GM18519 (cell line): Measurements from ENCODE around the gene DLG2.
A peak's percentile ranks its signal among the peaks of the same experiment; 100 is the strongest.
"Not testable (repeated sequence)": the region's sequence is repeated elsewhere in the genome, so short reads cannot be mapped to it uniquely, and the experiment has no call there.

Source experiments
- ATAC-seq: cut with Tn5 transposase; IDR thresholded peaks from one replicate; pipeline ENCODE4 v1.9.1; 2021; ENCODE audit warnings: mild to moderate bottlenecking, moderate library complexity; ENCODE audit not compliant: unreplicated experiment, low FRiP score

The DLG2 gene

DNA sequence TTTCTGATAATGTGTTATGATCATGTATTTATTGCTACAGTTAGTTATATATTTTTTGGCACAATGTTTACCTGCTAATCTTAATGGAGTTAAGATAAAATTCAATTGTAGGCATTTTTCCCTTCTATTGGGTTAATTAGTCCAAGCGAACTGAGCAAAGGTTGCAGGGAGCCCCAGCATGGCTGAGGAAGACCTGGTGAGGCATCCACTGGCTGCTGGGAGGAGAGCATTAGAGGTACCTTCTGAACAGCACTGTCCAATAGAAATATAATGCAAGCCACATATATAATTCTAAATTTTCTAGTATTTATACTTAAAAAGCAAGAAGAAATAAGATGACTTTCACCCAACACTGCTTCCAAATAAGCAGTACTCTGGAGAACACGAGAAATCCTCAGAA, 19.9 kb upstream of the DLG2 start:
- ATAC-seq: no peak

DNA sequence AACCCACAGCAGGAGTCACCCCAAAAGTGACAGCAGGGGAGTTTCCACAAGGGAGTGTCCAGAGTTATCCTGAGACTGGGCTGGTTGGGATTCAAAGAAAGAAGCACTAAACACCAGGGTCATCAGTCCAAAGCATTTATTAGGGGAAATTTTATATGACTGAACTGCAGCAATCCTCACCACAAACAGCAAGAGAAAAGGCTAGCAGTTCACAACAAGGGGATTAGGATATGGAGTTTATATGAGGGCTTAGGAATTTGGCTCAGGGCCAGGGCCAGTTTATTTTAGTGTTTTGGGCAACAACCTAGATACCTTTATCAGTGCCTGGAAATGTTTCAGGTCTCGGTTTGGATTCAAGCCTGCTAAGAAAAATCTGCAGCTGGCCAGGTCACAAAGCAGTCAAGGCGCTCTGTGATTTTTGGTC, 16.1 kb upstream of the DLG2 start:
- ATAC-seq: no peak

DNA sequence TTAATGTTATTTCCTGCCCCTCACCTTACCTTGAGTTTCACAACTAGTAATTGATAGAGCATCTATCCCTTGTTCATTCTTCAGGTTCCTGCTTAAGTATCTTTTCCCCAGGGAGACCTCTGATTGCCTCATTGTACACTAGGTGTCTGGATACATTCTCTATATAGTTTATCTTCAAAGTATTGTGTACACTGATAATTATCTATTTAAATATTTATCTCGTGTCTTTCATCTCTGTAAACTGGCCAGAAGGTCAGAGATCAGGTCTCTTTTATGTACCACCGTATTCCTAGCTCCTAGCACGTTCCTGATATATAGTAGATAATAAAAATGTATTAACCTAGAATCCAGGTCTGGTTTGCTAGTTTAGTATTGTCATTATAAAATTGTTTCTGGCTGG, 7.6 kb upstream of the DLG2 start:
- no peak for ATAC-seq

DNA sequence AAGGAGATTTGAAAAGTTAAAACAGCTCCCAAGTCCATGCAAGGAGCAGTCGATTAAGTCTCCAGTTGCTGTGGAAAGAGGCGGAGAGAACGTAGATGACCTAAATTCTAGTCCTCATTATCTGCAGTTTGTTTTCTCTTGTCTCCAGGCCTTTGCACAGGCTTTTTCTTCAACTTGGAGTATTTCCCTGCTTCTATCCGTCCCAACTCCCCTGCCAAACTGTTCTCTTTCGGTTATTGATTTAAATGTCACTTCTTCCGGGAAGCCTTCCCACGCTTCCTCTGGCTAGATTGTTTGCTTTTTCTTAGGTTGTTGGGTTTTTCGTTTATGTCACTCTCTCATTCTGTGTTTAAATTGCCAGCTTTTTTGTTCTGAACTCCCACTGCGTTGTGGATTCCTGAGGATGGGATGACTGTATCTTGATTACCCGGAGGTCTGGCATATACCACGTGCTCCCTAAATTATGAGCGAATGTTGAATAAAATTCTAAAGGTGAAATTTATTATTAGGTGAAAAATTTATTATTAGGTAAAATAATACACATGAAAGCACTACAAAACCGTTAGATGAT, 1.7 kb upstream of the DLG2 start:
- no peak for ATAC-seq

GRCh38 chr11:85627998-85628770, 1.0 kb upstream of the DLG2 start, which contains the start of gene TMEM126B:
TMEM126B (plus strand) TSS chr11:85628593; CDS start chr11:85628608, 15 bp downstream.
- peak; percentile 98 for ATAC-seq

- ATAC-seq: no peak
These were observed 648 bp downstream of the DLG2 start for GRCh38 chr11:85626496-85626895.

GRCh38 chr11:85620256-85620655, 6.9 kb downstream of the DLG2 start:
- ATAC-seq: no peak

GRCh38 chr11:85619499-85619898, 7.6 kb downstream of the DLG2 start:
- no peak for ATAC-seq

DNA sequence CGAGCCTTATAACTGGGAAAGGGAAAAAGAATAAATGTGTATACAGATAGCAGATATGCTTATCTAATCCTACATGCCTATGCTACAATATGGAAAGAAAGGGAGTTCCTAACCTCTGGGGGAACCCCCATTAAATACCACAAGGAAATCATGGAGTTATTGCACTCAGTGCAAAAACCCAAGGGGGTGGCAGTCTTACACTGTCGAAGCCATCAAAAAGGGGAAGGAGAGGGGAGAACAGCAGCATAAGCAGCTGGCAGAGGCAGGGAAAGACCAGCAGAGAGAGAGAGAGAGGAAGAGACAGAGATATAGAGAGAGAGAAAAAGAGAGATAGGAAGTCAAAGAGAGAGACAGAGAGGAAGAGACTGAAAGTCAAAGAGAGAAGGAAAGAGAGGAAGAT, 15.5 kb downstream of the DLG2 start:
- ATAC-seq: not testable (repeated sequence)

DNA sequence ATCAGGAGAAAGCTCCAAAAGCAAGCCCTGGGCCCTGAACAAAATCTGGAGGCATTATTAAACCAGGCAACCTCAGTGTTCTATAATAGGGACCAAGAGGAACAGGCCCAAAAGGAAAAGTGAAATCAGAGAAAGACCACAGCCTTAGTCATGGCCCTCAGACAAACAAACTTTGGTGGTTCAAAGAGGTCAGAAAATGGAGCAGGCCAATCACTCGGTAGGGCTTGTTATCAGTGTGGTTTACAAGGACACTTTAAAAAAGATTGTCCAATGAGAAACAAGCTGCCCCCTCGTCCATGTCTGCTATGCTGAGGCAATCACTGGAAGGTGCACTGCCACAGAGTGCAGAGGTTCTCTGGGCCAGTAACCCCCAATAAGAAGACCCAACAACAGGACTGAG, 17.9 kb downstream of the DLG2 start:
- not testable (repeated sequence) for ATAC-seq

GRCh38 chr11:85608621-85609020, 18.5 kb downstream of the DLG2 start:
- not testable (repeated sequence) for ATAC-seq

DNA sequence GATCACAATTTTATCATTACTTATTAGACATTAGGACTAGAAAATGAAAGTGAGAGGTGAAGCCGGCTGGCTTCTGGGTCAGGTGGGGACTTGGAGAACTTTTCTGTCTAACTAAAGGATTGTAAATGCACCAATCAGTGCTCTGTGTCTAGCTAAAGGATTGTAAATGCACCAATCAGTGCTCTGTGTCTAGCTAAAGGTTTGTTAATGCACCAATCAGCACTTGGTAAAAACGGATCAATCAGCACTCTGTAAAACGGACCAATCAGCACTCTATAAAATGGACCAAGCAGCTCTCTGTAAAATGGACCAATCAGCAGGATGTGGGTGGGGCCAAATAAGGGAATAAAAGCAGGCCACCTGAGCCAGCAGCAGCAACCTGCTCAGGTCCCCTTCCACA, 20.9 kb downstream of the DLG2 start:
- not testable (repeated sequence) for ATAC-seq

DNA sequence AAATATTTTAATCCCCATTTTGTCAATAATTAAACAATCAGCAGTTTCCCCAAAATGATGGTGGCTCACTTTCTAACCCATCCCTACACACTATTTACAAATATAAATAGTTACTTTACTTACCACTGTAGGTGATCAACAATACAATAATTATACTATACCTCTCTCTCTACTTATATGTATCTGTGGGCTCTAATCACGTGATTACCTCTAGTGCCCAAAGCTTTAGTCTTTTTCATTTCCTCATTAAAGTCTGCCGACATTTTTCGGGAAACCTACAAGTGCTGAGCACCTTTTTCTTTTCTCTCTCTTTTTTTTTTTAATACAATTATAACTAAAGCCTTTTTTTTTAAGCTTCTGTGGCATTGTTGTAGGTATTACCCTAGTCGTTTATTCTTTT, 23.9 kb downstream of the DLG2 start:
- no peak for ATAC-seq

DNA sequence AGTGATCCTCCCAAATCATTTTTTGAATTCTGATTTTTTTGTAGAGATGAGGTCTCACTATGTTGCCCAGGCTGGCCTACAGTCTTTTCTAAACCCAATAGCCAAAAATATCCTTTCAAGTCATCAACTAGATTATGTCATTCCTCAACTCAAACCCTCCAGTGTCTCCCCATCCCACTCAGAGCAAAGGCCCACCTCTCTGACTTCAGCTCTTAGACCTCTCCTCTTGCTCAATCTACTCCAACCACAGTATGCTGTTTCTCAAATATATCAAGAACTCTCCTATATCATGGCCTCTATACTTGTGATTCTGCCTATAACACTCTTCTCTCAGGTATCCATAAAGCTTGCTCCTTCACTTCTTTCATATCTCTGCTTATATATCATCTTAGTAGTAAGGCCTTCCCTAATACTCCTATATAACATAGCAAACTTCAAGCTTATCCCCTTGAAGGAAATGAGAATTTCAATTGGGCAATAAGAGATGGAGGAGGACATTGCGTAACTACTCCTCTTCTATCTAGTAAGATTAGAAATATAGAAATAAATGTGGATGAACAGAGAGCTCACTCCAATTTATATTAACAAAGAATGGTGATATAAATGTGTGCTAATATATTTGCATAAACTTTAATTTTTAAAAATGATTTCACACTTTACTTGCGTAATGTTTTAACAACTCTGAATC, 24.5 kb downstream of the DLG2 start:
- ATAC-seq: no peak

GRCh38 chr11:85599083-85599482, 28.1 kb downstream of the DLG2 start:
- no peak for ATAC-seq

GRCh38 chr11:85596886-85597285, 30.3 kb downstream of the DLG2 start:
- no peak for ATAC-seq

DNA sequence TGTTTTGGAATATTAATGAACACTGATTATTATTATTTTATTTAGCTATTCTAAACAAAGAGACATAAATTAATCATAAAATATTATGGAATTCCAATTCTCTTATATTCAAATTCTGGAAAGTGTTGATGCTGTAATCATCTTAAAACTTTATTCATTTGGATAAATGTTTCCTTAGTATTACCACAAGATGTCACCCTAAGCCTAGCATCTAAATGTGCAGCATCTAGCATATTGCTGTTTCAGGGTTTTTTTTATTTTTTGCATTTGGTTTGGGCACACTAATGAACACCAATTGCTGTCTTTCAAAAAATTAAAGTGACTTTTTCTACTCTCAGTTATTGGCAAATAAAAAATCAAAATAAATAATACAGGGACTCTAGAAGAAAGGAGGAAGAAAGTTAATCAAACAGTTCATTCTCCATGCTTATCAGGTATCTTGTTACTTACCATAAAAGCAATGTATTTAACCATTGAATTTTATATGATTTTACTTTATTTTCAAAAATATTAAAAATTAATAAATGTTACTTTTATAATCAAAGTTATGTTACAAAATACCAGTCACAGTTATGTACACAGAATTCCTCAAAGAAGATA, 31.8 kb downstream of the DLG2 start:
- ATAC-seq: peak; percentile 74

GRCh38 chr11:85590848-85591483, 36.2 kb downstream of the DLG2 start:
- peak; percentile 46 for ATAC-seq

- ATAC-seq: no peak
These were observed 37.8 kb downstream of the DLG2 start for GRCh38 chr11:85589373-85589772.

GRCh38 chr11:85582111-85582510, 45.0 kb downstream of the DLG2 start:
- no peak for ATAC-seq

DNA sequence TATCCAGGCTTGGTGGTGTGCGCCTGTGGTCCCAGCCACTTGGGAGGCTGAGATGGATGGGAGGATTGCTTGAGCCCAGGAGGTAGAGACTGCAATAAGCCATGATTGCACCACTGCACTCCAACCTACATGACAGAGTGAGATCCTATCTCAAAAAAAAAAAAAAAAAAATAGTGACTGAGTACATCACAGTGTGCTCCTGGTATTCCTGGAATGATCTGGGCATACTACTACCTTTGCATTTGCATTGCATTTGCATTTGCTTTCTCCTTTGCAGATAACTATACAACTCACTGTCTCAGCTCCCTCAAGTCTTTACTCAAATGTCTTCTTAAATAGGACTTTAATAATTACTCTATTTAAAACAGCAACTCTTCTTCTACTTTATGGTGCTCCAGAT, 51.8 kb downstream of the DLG2 start:
- ATAC-seq: no peak
